GM12874 (cell line): ENCODE data around the gene EIF3I.

Experiments
- TF ChIP-seq, protein P1 (sequence below): IDR thresholded peaks from 2 replicates; pipeline ENCODE4 v1.5.1; 2011; ENCODE audit warnings: low read depth, mild to moderate bottlenecking, control low read depth, low read length, moderate library complexity; ENCODE audit not compliant: insufficient read depth

The EIF3I gene

GRCh38 chr1:32181065-32181464, 41.1 kb upstream of the EIF3I start:
- TF ChIP-seq, protein P1, sequence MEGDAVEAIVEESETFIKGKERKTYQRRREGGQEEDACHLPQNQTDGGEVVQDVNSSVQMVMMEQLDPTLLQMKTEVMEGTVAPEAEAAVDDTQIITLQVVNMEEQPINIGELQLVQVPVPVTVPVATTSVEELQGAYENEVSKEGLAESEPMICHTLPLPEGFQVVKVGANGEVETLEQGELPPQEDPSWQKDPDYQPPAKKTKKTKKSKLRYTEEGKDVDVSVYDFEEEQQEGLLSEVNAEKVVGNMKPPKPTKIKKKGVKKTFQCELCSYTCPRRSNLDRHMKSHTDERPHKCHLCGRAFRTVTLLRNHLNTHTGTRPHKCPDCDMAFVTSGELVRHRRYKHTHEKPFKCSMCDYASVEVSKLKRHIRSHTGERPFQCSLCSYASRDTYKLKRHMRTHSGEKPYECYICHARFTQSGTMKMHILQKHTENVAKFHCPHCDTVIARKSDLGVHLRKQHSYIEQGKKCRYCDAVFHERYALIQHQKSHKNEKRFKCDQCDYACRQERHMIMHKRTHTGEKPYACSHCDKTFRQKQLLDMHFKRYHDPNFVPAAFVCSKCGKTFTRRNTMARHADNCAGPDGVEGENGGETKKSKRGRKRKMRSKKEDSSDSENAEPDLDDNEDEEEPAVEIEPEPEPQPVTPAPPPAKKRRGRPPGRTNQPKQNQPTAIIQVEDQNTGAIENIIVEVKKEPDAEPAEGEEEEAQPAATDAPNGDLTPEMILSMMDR, result no peak

GRCh38 chr1:32181563-32181962, 40.6 kb upstream of the EIF3I start:
- TF ChIP-seq, protein P1, result no peak

GRCh38 chr1:32182060-32182459, 40.1 kb upstream of the EIF3I start:
- TF ChIP-seq, protein P1, result no peak

DNA sequence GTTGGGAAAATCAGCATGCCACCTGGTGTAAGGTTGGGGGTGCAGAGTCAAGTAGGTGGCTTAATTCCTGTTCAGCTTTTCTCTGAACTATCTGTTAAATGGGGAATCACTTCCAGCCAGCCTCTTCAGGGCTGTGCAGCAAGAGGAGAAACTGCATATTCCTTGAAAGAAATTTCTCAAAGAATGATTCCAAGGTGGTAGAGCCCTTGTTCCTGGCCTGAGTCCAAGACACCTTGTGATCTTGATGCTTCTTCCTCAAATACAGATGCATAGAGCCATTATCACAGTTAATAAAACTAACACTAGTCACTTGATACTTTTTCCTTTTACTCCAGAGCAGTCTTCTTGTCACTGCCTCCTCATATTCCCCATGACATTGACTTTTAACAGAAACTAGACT, 37.6 kb upstream of the EIF3I start:
- TF ChIP-seq, protein P1, result no peak

DNA sequence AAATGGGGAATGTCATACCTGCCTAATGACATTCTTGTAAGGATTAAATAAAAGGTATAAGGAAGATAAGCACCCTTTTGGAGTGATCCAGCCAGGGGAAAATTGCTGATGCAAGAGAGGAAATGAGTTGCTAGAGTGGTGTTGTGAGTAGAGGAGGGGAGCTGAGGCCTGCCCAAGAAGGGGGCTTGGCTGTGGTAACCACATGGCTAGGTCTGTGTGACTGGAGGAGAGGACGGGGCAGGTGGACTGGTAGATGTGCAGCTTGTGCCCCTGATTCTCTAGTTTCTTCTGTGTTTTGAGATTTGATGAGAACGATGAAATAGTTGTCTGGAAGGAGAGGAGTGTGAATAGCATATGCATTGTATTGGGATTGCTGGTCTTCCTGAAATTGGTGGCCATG, 36.1 kb upstream of the EIF3I start:
- TF ChIP-seq, protein P1, result no peak

DNA sequence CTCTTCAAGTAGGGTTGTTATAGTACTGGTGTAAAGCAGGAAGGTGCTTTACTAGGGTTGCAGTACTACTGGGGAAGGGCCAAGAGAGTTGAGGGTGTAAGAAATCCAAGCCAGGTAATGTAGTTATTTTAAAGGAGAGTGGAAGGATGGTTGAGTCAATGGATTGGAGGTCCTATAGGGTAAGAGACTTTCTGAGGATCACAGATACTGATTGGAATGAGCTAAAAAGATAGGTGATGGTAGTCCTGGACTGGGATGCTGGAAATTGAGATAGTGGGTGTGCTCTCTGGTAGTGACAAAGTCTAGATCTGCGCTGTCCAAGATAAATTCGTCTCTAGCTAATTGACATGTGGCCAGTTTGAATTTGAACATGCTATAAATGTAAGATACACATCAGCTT, 35.7 kb upstream of the EIF3I start:
- TF ChIP-seq, protein P1, result no peak

DNA sequence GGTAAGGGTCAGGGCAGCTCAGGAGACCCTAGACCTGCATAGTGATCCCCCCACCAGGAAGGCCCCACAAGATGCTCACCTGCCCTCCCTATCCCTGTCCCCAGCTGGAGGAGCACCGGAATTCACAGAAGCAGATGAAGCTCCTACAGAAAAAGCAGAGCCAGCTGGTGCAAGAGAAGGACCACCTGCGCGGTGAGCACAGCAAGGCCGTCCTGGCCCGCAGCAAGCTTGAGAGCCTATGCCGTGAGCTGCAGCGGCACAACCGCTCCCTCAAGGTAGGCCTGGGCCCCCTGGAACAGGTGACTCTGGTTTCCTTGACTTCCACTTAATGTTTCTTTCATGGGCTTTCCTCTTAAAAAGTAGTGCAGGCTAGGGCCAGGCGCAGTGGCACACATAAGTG, 34.4 kb upstream of the EIF3I start:
- TF ChIP-seq, protein P1, result no peak

GRCh38 chr1:32192220-32192948, 29.8 kb upstream of the EIF3I start:
- TF ChIP-seq, protein P1, result no peak
